ENCODE measurements around the gene NIPBL.

NIPBL gene

DNA sequence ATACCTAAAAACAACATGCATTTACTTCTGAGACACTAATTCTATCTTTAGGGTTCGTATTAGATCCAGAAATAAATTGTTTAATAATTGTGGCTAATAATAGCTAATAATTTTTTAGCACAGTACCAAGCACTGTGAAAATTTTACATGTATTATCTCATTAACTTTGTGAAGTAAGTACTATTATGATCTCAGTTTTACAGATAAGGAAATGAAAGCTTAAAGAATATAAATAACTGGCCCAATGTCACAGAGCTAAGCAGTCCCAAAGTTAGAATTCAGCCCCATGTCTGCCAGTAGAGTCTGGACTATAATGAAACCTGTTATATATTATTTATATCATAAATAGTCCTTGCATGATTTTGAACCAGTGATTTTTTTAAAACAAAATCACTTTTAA, 163.3 kb downstream of the NIPBL start:
- no peak overlapping the region for H3K14ac ChIP-seq (ENCODE audit: low read length)
- H2BK5ac ChIP-seq (ENCODE audit: low read length): no peak overlapping the region
- H2BK120ac ChIP-seq (ENCODE audit: low read depth, low read length): no peak overlapping the region
- no peak overlapping the region for H3K4me2 ChIP-seq (ENCODE audit: insufficient read depth, low read length, poor library complexity, severe bottlenecking)
- H3K18ac ChIP-seq (ENCODE audit: low read length): no peak overlapping the region
- H3K9ac ChIP-seq (ENCODE audit: low read depth, low read length, poor library complexity): no peak overlapping the region
- DNase-seq (ENCODE audit: low spot score): no peak
- no peak overlapping the region for H3K4ac ChIP-seq (ENCODE audit: low read length)
- H4K8ac ChIP-seq (ENCODE audit: low read depth, low read length): no peak overlapping the region
- H2BK12ac ChIP-seq (ENCODE audit: low read length): no peak overlapping the region
- no CpG with 5 or more reads among the region's 1 CpG for WGBS, 2 donors (ENCODE audit: extremely low coverage in 2 of 2, insufficient read length in 2 of 2, insufficient replicate concordance in 1 of 2)
- no peak overlapping the region for H2AK5ac ChIP-seq (ENCODE audit: low read depth, low read length)
- H3K9me3 ChIP-seq (replicated peaks in 1 of 2; ENCODE audit: control insufficient read depth in 2 of 2, insufficient read depth in 1 of 2, low read depth in 1 of 2, low read length in 2 of 2): no peaks in the 10 kb centered on the region
- H3K36me3 ChIP-seq (replicated peaks in 1 of 2; ENCODE audit: control insufficient read depth in 2 of 2, insufficient read depth in 2 of 2, low read length in 2 of 2): peaks cover 4 to 68% of the 10 kb centered on the region in 2 donors
- no peak overlapping the region for H3K23ac ChIP-seq (ENCODE audit: low read depth, low read length, poor library complexity)
- no peak overlapping the region for H3K27ac ChIP-seq (replicated peaks; ENCODE audit: low read length)
- H3K4me3 ChIP-seq (ENCODE audit: low read length in 2 of 2): no peak overlapping the region
- no peaks in the 10 kb centered on the region for H3K27me3 ChIP-seq (ENCODE audit: control insufficient read depth in 3 of 3, insufficient read depth in 3 of 3, low read depth in 1 of 3, low read length in 3 of 3)
- H2BK15ac ChIP-seq (ENCODE audit: low read length): no peak overlapping the region
- no peak overlapping the region for H4K91ac ChIP-seq (ENCODE audit: low read depth, low read length, poor library complexity)
- no peaks in the 10 kb centered on the region for H3K4me1 ChIP-seq (ENCODE audit: control insufficient read depth in 2 of 2, insufficient read depth in 1 of 2, low read depth in 1 of 2, low read length in 2 of 2)
- no peak overlapping the region for H2AFZ ChIP-seq (ENCODE audit: low read length)
- H3K79me1 ChIP-seq (ENCODE audit: low read depth, low read length): no peaks in the 10 kb centered on the region

DNA sequence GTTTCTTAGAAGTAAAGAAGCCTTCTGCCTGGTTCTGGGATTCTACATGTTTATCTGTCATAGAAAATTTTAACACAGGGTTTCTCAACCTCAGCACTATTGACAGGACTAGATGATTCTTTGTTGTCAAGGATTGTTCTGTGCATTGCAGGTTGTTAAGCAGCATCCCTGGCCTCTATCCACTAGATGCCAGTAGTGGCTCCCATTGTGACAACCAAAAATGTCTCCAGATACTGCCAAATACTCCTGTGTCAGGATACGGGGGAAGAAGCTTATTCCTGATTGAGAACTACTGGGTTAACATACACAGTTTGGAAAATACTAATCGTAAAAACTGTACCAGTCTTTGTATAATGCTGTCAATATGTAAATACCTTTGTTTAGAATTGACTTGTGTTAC, 167.1 kb downstream of the NIPBL start:
- WGBS, 2 donors (ENCODE audit: extremely low coverage in 2 of 2, insufficient read length in 2 of 2, insufficient replicate concordance in 1 of 2): no CpG with 5 or more reads among the region's 2 CpGs
- Histone ChIP-seq H2BK5ac (ENCODE audit: low read length) (no peak overlapping the region), H3K9ac (ENCODE audit: low read depth, low read length, poor library complexity) (no peak overlapping the region), H3K4me2 (ENCODE audit: insufficient read depth, low read length, poor library complexity, severe bottlenecking) (no peak overlapping the region), H4K91ac (ENCODE audit: low read depth, low read length, poor library complexity) (no peak overlapping the region), H2AK5ac (ENCODE audit: low read depth, low read length) (no peak overlapping the region), H3K4ac (ENCODE audit: low read length) (no peak overlapping the region), H3K79me1 (ENCODE audit: low read depth, low read length) (no peaks in the 10 kb centered on the region), H3K27ac (replicated peaks; ENCODE audit: low read length) (no peak overlapping the region), H3K18ac (ENCODE audit: low read length) (no peak overlapping the region), H2AFZ (ENCODE audit: low read length) (no peak overlapping the region), H3K27me3 (ENCODE audit: control insufficient read depth in 3 of 3, insufficient read depth in 3 of 3, low read depth in 1 of 3, low read length in 3 of 3) (no peaks in the 10 kb centered on the region), H3K23ac (ENCODE audit: low read depth, low read length, poor library complexity) (no peak overlapping the region), H2BK12ac (ENCODE audit: low read length) (no peak overlapping the region), H2BK15ac (ENCODE audit: low read length) (no peak overlapping the region), H3K4me3 (ENCODE audit: low read length in 2 of 2) (no peak overlapping the region), H3K4me1 (ENCODE audit: control insufficient read depth in 2 of 2, insufficient read depth in 1 of 2, low read depth in 1 of 2, low read length in 2 of 2) (no peaks in the 10 kb centered on the region), H3K14ac (ENCODE audit: low read length) (no peak overlapping the region), H2BK120ac (ENCODE audit: low read depth, low read length) (no peak overlapping the region), H4K8ac (ENCODE audit: low read depth, low read length) (no peak overlapping the region), H3K36me3 (replicated peaks in 1 of 2; ENCODE audit: control insufficient read depth in 2 of 2, insufficient read depth in 2 of 2, low read length in 2 of 2) (peaks cover 7 to 87% of the 10 kb centered on the region in 2 donors), H3K9me3 (replicated peaks in 1 of 2; ENCODE audit: control insufficient read depth in 2 of 2, insufficient read depth in 1 of 2, low read depth in 1 of 2, low read length in 2 of 2) (no peaks in the 10 kb centered on the region)
- no peak for DNase-seq (ENCODE audit: low spot score)

DNA sequence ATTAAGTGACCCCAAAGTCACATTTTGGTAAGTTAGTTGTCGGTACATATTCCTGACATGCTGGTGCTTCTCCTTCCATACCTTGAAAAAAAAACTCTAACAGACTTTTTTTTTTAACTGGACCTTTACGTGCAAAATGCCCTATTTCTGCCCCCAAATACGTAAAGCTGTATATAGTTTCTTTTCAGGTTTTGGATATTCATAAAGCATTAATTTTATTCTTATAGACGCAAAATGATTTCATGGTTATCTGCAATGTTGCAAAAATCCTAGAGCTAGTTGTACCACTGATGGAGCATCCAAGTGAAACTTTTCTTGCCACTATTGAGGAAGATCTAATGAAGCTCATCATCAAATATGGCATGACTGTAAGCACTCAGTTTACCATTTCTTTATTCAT, 167.6 kb downstream of the NIPBL start:
- H4K91ac ChIP-seq (ENCODE audit: low read depth, low read length, poor library complexity): no peak overlapping the region
- H2BK120ac ChIP-seq (ENCODE audit: low read depth, low read length): no peak overlapping the region
- WGBS, 2 donors (ENCODE audit: extremely low coverage in 2 of 2, insufficient read length in 2 of 2, insufficient replicate concordance in 1 of 2): no CpG with 5 or more reads among the region's 4 CpGs
- no peak overlapping the region for H2BK15ac ChIP-seq (ENCODE audit: low read length)
- no peaks in the 10 kb centered on the region for H3K9me3 ChIP-seq (replicated peaks in 1 of 2; ENCODE audit: control insufficient read depth in 2 of 2, insufficient read depth in 1 of 2, low read depth in 1 of 2, low read length in 2 of 2)
- no peak overlapping the region for H3K4me3 ChIP-seq (ENCODE audit: low read length in 2 of 2)
- H3K14ac ChIP-seq (ENCODE audit: low read length): no peak overlapping the region
- H3K4me2 ChIP-seq (ENCODE audit: insufficient read depth, low read length, poor library complexity, severe bottlenecking): no peak overlapping the region
- no peak overlapping the region for H2AFZ ChIP-seq (ENCODE audit: low read length)
- H3K27ac ChIP-seq (replicated peaks; ENCODE audit: low read length): no peak overlapping the region
- no peak overlapping the region for H3K4ac ChIP-seq (ENCODE audit: low read length)
- no peaks in the 10 kb centered on the region for H3K79me1 ChIP-seq (ENCODE audit: low read depth, low read length)
- H2AK5ac ChIP-seq (ENCODE audit: low read depth, low read length): no peak overlapping the region
- no peak overlapping the region for H3K23ac ChIP-seq (ENCODE audit: low read depth, low read length, poor library complexity)
- no peaks in the 10 kb centered on the region for H3K4me1 ChIP-seq (ENCODE audit: control insufficient read depth in 2 of 2, insufficient read depth in 1 of 2, low read depth in 1 of 2, low read length in 2 of 2)
- no peak overlapping the region for H2BK5ac ChIP-seq (ENCODE audit: low read length)
- no peak overlapping the region for H3K9ac ChIP-seq (ENCODE audit: low read depth, low read length, poor library complexity)
- no peaks in the 10 kb centered on the region for H3K27me3 ChIP-seq (ENCODE audit: control insufficient read depth in 3 of 3, insufficient read depth in 3 of 3, low read depth in 1 of 3, low read length in 3 of 3)
- no peak for DNase-seq (ENCODE audit: low spot score)
- H3K36me3 ChIP-seq (replicated peaks in 1 of 2; ENCODE audit: control insufficient read depth in 2 of 2, insufficient read depth in 2 of 2, low read length in 2 of 2): peaks cover 9 to 87% of the 10 kb centered on the region in 2 donors
- H2BK12ac ChIP-seq (ENCODE audit: low read length): no peak overlapping the region
- H3K18ac ChIP-seq (ENCODE audit: low read length): no peak overlapping the region
- no peak overlapping the region for H4K8ac ChIP-seq (ENCODE audit: low read depth, low read length)

DNA sequence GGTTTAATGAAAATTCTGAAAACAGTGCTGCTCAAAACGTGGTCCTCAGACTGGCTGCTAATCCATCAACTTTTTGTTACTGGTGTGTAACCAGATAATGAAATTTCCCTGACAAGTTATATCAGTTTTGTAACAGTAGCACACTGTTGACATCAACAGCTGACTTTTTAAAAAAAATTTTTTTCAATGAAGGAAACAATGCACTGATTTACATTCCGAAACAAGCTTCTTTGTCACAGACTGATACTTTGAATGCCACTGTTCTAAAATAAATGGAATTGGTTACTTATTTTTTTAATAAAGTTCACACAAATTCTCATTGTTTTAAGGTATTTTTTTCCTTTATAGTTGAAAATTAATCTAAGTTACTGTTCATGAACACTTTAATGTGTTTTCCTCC, 169.1 kb downstream of the NIPBL start:
- no peak overlapping the region for H4K8ac ChIP-seq (ENCODE audit: low read depth, low read length)
- no peaks in the 10 kb centered on the region for H3K9me3 ChIP-seq (replicated peaks in 1 of 2; ENCODE audit: control insufficient read depth in 2 of 2, insufficient read depth in 1 of 2, low read depth in 1 of 2, low read length in 2 of 2)
- no peak overlapping the region for H2AFZ ChIP-seq (ENCODE audit: low read length)
- no peak overlapping the region for H2BK120ac ChIP-seq (ENCODE audit: low read depth, low read length)
- H2BK15ac ChIP-seq (ENCODE audit: low read length): no peak overlapping the region
- H3K79me1 ChIP-seq (ENCODE audit: low read depth, low read length): no peaks in the 10 kb centered on the region
- no peak for DNase-seq (ENCODE audit: low spot score)
- H3K9ac ChIP-seq (ENCODE audit: low read depth, low read length, poor library complexity): no peak overlapping the region
- no peak overlapping the region for H4K91ac ChIP-seq (ENCODE audit: low read depth, low read length, poor library complexity)
- no peak overlapping the region for H3K27ac ChIP-seq (replicated peaks; ENCODE audit: low read length)
- no peak overlapping the region for H3K4me2 ChIP-seq (ENCODE audit: insufficient read depth, low read length, poor library complexity, severe bottlenecking)
- H3K4me1 ChIP-seq (ENCODE audit: control insufficient read depth in 2 of 2, insufficient read depth in 1 of 2, low read depth in 1 of 2, low read length in 2 of 2): no peaks in the 10 kb centered on the region
- H3K14ac ChIP-seq (ENCODE audit: low read length): no peak overlapping the region
- no peak overlapping the region for H3K18ac ChIP-seq (ENCODE audit: low read length)
- no peak overlapping the region for H2BK5ac ChIP-seq (ENCODE audit: low read length)
- H3K36me3 ChIP-seq (replicated peaks in 1 of 2; ENCODE audit: control insufficient read depth in 2 of 2, insufficient read depth in 2 of 2, low read length in 2 of 2): peaks cover 10 to 87% of the 10 kb centered on the region in 2 donors
- WGBS, 2 donors (ENCODE audit: extremely low coverage in 2 of 2, insufficient read length in 2 of 2, insufficient replicate concordance in 1 of 2): no CpG with 5 or more reads among the region's 2 CpGs
- H2AK5ac ChIP-seq (ENCODE audit: low read depth, low read length): no peak overlapping the region
- no peak overlapping the region for H2BK12ac ChIP-seq (ENCODE audit: low read length)
- H3K4me3 ChIP-seq (ENCODE audit: low read length in 2 of 2): no peak overlapping the region
- H3K4ac ChIP-seq (ENCODE audit: low read length): no peak overlapping the region
- H3K27me3 ChIP-seq (ENCODE audit: control insufficient read depth in 3 of 3, insufficient read depth in 3 of 3, low read depth in 1 of 3, low read length in 3 of 3): no peaks in the 10 kb centered on the region
- H3K23ac ChIP-seq (ENCODE audit: low read depth, low read length, poor library complexity): no peak overlapping the region
